K562 (cell line): ENCODE measurements around the gene CNTFR. TPM values are rescaled to one million over a fixed set of nuclear protein-coding genes. Genes with fewer than 3 reads are reported as not detected.

Experiments used
- ATAC-seq: fragments of 200-7000 bp; cut with Tn5 transposase; 3 replicates; pipeline ENCODE4 v1.9.1; 2020; ENCODE audit warnings: moderate library complexity
- BruUV-seq: library from RNA; stranded (reverse); fragments of 400-500 nt; replicated peaks from 2 replicates; lab custom pipeline; 2021; lab: Mats Ljungman, UMichigan
- CTCF ChIA-PET: fragments of 300-600 bp; formaldehyde crosslinking; extraction: SDS; loops from one replicate; lab custom pipeline; 2021; ENCODE audit warnings: low intra/inter-chr PET ratio; lab: Yijun Ruan, JAX
- POLR2A ChIA-PET: fragments of 300-600, 350-650 bp; sonication (Branson Sonifier 250); formaldehyde crosslinking; extraction: SDS; loops from one replicate; lab custom pipeline; 2021; ENCODE audit warnings: antibody characterized with exemption, inconsistent platforms; lab: Yijun Ruan, JAX
- DNase-seq, 4 experiments: peaks; one replicate each; pipeline versions ENCODE4 v3.0.0 to v3.0.0-alpha.2; 2011 to 2018; ENCODE audit warnings: low spot score in 3 of 4, mixed read lengths in 3 of 4; ENCODE audit errors: extremely low read depth in 1 of 4
- FAIRE-seq: peaks from 2 replicates; lab custom pipeline; 2011; peaks lifted over from hg19 to GRCh38; lab: Jason Lieb, UNC
- H2AFZ ChIP-seq: 2 replicates; pipeline ENCODE4 v1.6.0; 2011; ENCODE audit warnings: low read depth, low read length, control low read depth, inconsistent platforms
- H3K27ac ChIP-seq: fragments of 200-600 bp; 3 replicates; pipeline ENCODE4 v1.8.0; 2011; ENCODE audit warnings: low read depth, mild to moderate bottlenecking, control low read depth, inconsistent platforms, low read length, moderate library complexity, mixed read lengths; ENCODE audit errors: extremely low read depth
- H3K27me3 ChIP-seq, 2 experiments: fragments of 300-600 bp in 1 of 2; 2 replicates in 1 of 2; 3 replicates in 1 of 2; pipeline versions ENCODE4 v1.6.0 to v1.8.0; 2011; ENCODE audit warnings: inconsistent platforms in 2 of 2, low read length in 2 of 2, mild to moderate bottlenecking in 1 of 2, mixed read lengths in 1 of 2, moderate library complexity in 1 of 2; ENCODE audit not compliant: control insufficient read depth in 2 of 2, insufficient read depth in 2 of 2
- H3K36me3 ChIP-seq: fragments of 300-600 bp; 3 replicates; pipeline ENCODE4 v1.8.0; 2011; ENCODE audit warnings: mild to moderate bottlenecking, low read length, inconsistent platforms; ENCODE audit not compliant: control insufficient read depth, insufficient read depth
- H3K4me1 ChIP-seq, 2 experiments: fragments of 200-600 bp in 1 of 2; replicated peaks in 1 of 2; 2 replicates in 1 of 2; 3 replicates in 1 of 2; pipeline versions ENCODE4 v1.5.1 to v1.8.0; 2011; ENCODE audit warnings: inconsistent platforms in 2 of 2, low read length in 2 of 2, mild to moderate bottlenecking in 1 of 2, mixed read lengths in 1 of 2, moderate library complexity in 1 of 2; ENCODE audit not compliant: control insufficient read depth in 2 of 2, insufficient read depth in 2 of 2
- H3K4me2 ChIP-seq: 2 replicates; pipeline ENCODE4 v1.6.1; 2011; ENCODE audit warnings: low read length, control low read depth, inconsistent platforms, mixed read lengths; ENCODE audit not compliant: insufficient read depth
- H3K4me3 ChIP-seq: fragments of 200-600 bp; sonication (generic), shearing (Covaris generic); 2 replicates; pipeline ENCODE4 v1.5.1; 2016; ENCODE audit warnings: control low read depth, inconsistent platforms
- H3K79me2 ChIP-seq: fragments of 200-600 bp; 3 replicates; pipeline ENCODE4 v1.8.0; 2011; ENCODE audit warnings: low read length, inconsistent platforms; ENCODE audit not compliant: control insufficient read depth, insufficient read depth
- H3K9ac ChIP-seq, 2 experiments: 2 replicates each; pipeline versions ENCODE4 v1.6.0 to v1.6.1; 2011; ENCODE audit warnings: low read depth in 2 of 2, low read length in 2 of 2, control low read depth in 1 of 2, inconsistent platforms in 1 of 2, mild to moderate bottlenecking in 1 of 2, mixed read lengths in 1 of 2; ENCODE audit not compliant: insufficient read depth in 1 of 2
- H3K9me1 ChIP-seq: one replicate; pipeline ENCODE4 v1.6.0; 2011; ENCODE audit warnings: inconsistent platforms, mild to moderate bottlenecking, low read length, moderate library complexity; ENCODE audit not compliant: control insufficient read depth, insufficient read depth
- H3K9me3 ChIP-seq: replicated peaks from 2 replicates; pipeline ENCODE4 v1.5.1; 2011; ENCODE audit warnings: low read depth, low read length, inconsistent platforms; ENCODE audit not compliant: control insufficient read depth, insufficient read depth
- H4K20me1 ChIP-seq: replicated peaks from 2 replicates; pipeline ENCODE4 v1.6.1; 2011; ENCODE audit warnings: low read length, inconsistent platforms, mixed read lengths; ENCODE audit not compliant: control insufficient read depth, insufficient read depth
- FIP1L1 ChIP-seq: fragments of 200-400 bp; formaldehyde crosslinking; IDR thresholded peaks from 2 replicates; pipeline ENCODE4 v1.6.1; 2018; ENCODE audit warnings: mild to moderate bottlenecking, low read depth, low read length; ENCODE audit not compliant: poor library complexity, severe bottlenecking
- MTA2 ChIP-seq: fragments of 450-650 bp; IDR thresholded peaks from 2 replicates; pipeline ENCODE4 v1.6.1; 2016; ENCODE audit warnings: low read depth
- POLR2A ChIP-seq: fragments of 450-650 bp; conservative IDR thresholded peaks from 2 replicates; pipeline ENCODE4 v1.6.1; 2016
- SREBF2 ChIP-seq: sonication (generic); formaldehyde crosslinking; IDR thresholded peaks from 2 replicates; pipeline ENCODE4 v1.4.0; 2020; ENCODE audit warnings: mild to moderate bottlenecking, missing genetic modification reagents
- SRSF1 ChIP-seq: fragments of 200-400 bp; formaldehyde crosslinking; IDR thresholded peaks from 2 replicates; pipeline ENCODE4 v1.6.1; 2017; ENCODE audit warnings: mild to moderate bottlenecking, low read depth, low read length, moderate library complexity
- TEAD4 ChIP-seq, 2 experiments: sonication (generic) in 1 of 2; formaldehyde crosslinking in 1 of 2; IDR thresholded peaks; 2 replicates each; pipeline versions ENCODE4 v1.6.1 to v1.8.0; 2012 to 2022; ENCODE audit warnings: borderline replicate concordance in 1 of 2, inconsistent platforms in 1 of 2, low read length in 1 of 2, mild to moderate bottlenecking in 1 of 2, missing genetic modification reagents in 1 of 2
- ZFX ChIP-seq: sonication (generic); formaldehyde crosslinking; IDR thresholded peaks from 2 replicates; pipeline ENCODE4 v1.8.0; 2022; ENCODE audit warnings: mild to moderate bottlenecking, missing genetic modification reagents, moderate library complexity
- ZKSCAN8 ChIP-seq: fragments of 200-800 bp; sonication (Bioruptor generic); IDR thresholded peaks from 2 replicates; pipeline ENCODE4 v1.6.1; 2016; ENCODE audit warnings: missing genetic modification characterization, missing compliant biosample characterization
- ZNF174 ChIP-seq: fragments of 250-450 bp; sonication (Bioruptor Pico); IDR thresholded peaks from 2 replicates; pipeline ENCODE4 v1.4.0; 2020; ENCODE audit warnings: mild to moderate bottlenecking
- ZNF253 ChIP-seq: fragments of 250-450 bp; sonication (Bioruptor Pico); conservative IDR thresholded peaks from 2 replicates; pipeline ENCODE4 v1.6.1; 2021; ENCODE audit warnings: mild to moderate bottlenecking
- WGBS: fragments of 100-300 bp; shearing (Covaris generic); methylation state at CpG from one replicate; pipeline ENCODE4 v1.1.6; 2016; ENCODE audit warnings: low coverage, mixed read lengths; ENCODE audit not compliant: insufficient coverage; ENCODE audit errors: missing lambda C conversion rate; 5-methylcytosine and 5-hydroxymethylcytosine counted together
- in situ Hi-C: fragments of 300-500 bp; cut with MboI; formaldehyde crosslinking; loops from 4 replicates; pipeline ENCODE4 v1.15.0; 2018; ENCODE audit warnings: inconsistent platforms, mixed read lengths
- intact Hi-C: fragments of 100-400 bp; cut with micrococcal nuclease; formaldehyde crosslinking; loops from 2 replicates; pipeline ENCODE4 v1.14.2; 2022
- polyA plus RNA-seq, 8 experiments: library from polyadenylated mRNA; depleted of rRNA in 4 of 8; stranded (reverse) in 5 of 8; unstranded in 3 of 8; fragments of >200 nt; fragmentation: Nextera tagmentation in 2 of 8; fragmentation: Illumina TruSeq in 1 of 8; extraction: Ambion mirVana in 2 of 8; extraction: Trizol in 1 of 8; gene quantifications; 2 replicates each; pipeline versions ENCODE4 v1.2.1 to v1.2.3, GENCODE V29; 2011 to 2014; ENCODE audit warnings: inconsistent platforms in 1 of 8, missing spikeins in 1 of 8
- total RNA-seq, 7 experiments: library from RNA; depleted of rRNA in 6 of 7; stranded (reverse); fragments of >200 nt in 6 of 7; fragmentation: Illumina TruSeq in 2 of 7; extraction: Trizol in 2 of 7; gene quantifications; 2 replicates each; pipeline versions ENCODE4 v1.2.1 to v1.2.3, GENCODE V29; 2011 to 2021; ENCODE audit warnings: low replicate concordance in 1 of 7
- TF ChIP-seq, protein P1 (sequence below), 3 experiments: fragments of 200-800 bp in 1 of 3; sonication (Bioruptor generic) in 1 of 3; sonication (generic) in 1 of 3; formaldehyde crosslinking in 1 of 3; IDR thresholded peaks; 2 replicates each; pipeline versions ENCODE4 v1.6.1 to v1.8.0; 2016 to 2022; ENCODE audit warnings: mild to moderate bottlenecking in 2 of 3, missing compliant biosample characterization in 2 of 3, missing genetic modification characterization in 2 of 3, missing genetic modification reagents in 1 of 3

The CNTFR gene
- total and polyA plus RNA-seq, 9 of the 15 experiments (the other 6 are each of a cell fraction or from before 2014, with no cell fraction given) = not detected

DNA sequence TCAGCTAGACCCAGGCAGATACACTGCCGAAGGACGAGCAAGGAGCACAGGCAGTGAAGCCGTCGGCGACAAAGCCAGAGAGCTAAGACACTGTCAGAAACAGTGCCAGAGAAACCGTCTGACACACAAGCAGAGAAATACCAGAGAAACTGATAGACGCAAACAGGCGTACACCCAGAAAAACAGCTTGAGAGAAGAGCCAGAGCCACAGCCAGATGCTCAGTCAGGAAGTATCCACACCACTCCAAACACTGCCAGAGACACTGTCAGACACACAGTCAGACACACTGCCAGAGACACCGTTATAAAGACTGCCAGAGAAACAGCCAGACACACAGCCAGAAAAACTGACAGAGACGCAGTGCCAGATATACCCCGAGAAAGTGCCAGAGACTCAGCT, 19.1 kb downstream of the CNTFR start:
- POLR2A ChIA-PET = interaction anchor here (0.7 kb wide), 1 partner anchor 1732 kb away, joined by 3 read pairs; no protein-coding TSS in a partner anchor
- H3K9ac ChIP-seq = no peak overlapping the region
- H3K9me3 ChIP-seq = no peaks in the 10 kb centered on the region
- in situ Hi-C loops (no loop called here), intact Hi-C loops (no loop called here)
- H3K27me3 ChIP-seq = peaks cover 13 to 74% of the 10 kb centered on the region in 2 experiments
- DNase-seq (no peak), FAIRE-seq (no peak)
- no peaks in the 10 kb centered on the region for H3K79me2 ChIP-seq
- CTCF ChIA-PET = no interaction called here
- no peaks in the 10 kb centered on the region for H3K9me1 ChIP-seq
- peaks cover 4% of the 10 kb centered on the region; the same call in 1 of the 2 replicates for H4K20me1 ChIP-seq
- H3K4me1 ChIP-seq = no peaks in the 10 kb centered on the region; a peak in 1 of 5 replicates
- H2AFZ ChIP-seq = no peak overlapping the region
- no peak overlapping the region for H3K4me2 ChIP-seq
- H3K36me3 ChIP-seq = no peaks in the 10 kb centered on the region
- BruUV-seq = no TSS peak
- H3K4me3 ChIP-seq = no peak overlapping the region
- no peak overlapping the region for H3K27ac ChIP-seq
- 0% methylated on average over 11 of the region's 11 CpGs for WGBS
- TF ChIP-seq TEAD4 (IDR thresholded peaks at IDR 0.05; ENCODE audit: low read length) = no peak
- no peak for TF ChIP-seq TEAD4 (CRISPR knock-in tag; IDR thresholded peaks at IDR 0.05; ENCODE audit: borderline replicate concordance)
- TF ChIP-seq POLR2A = no peak
- TF ChIP-seq SRSF1 = no peak
- no peak for TF ChIP-seq ZKSCAN8 (CRISPR knock-in tag)
- no peak for TF ChIP-seq SREBF2 (CRISPR knock-in tag)
- no peak for TF ChIP-seq ZNF253 (CRISPR knock-in tag)
- TF ChIP-seq FIP1L1 = no peak
- TF ChIP-seq, protein P1, sequence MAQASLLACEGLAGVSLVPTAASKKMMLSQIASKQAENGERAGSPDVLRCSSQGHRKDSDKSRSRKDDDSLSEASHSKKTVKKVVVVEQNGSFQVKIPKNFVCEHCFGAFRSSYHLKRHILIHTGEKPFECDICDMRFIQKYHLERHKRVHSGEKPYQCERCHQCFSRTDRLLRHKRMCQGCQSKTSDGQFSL (CRISPR knock-in tag; IDR thresholded peaks at IDR 0.05) = no peak
- TF ChIP-seq, protein P1 (tag; IDR thresholded peaks at IDR 0.05) = no peak
- TF ChIP-seq ZFX (CRISPR knock-in tag) = no peak
- no peak for TF ChIP-seq MTA2
- no peak for TF ChIP-seq ZNF174 (CRISPR knock-in tag)
- TF ChIP-seq, all 486 proteins: peak for 0
- ATAC-seq = no peak
